H9 (cell line): ENCODE results near the gene MAPK12. TPM values are rescaled to one million over a fixed set of nuclear protein-coding genes. Genes with fewer than 3 reads are reported as not detected.

Experiments
- DNase-seq: peaks from one replicate; pipeline ENCODE4 v3.0.0-alpha.2; 2017
- H2AFZ ChIP-seq: one replicate; pipeline ENCODE4 v1.6.1; 2013; ENCODE audit warnings: mild to moderate bottlenecking, low read length, control low read depth, moderate library complexity
- H2AK5ac ChIP-seq: 2 replicates; pipeline ENCODE4 v1.6.1; 2013; ENCODE audit warnings: low read length, control low read depth, mixed read lengths; ENCODE audit not compliant: insufficient read length
- H2BK120ac ChIP-seq: one replicate; pipeline ENCODE4 v1.6.1; 2013; ENCODE audit warnings: low read depth, mild to moderate bottlenecking, low read length, control low read depth, inconsistent platforms; ENCODE audit not compliant: poor library complexity, severe bottlenecking
- H2BK12ac ChIP-seq: 2 replicates; pipeline ENCODE4 v1.6.1; 2013; ENCODE audit warnings: low read length, control low read depth, mixed read lengths, low read depth; ENCODE audit not compliant: insufficient read length
- H2BK15ac ChIP-seq: 2 replicates; pipeline ENCODE4 v1.6.1; 2013; ENCODE audit warnings: low read depth, low read length, control low read depth
- H2BK20ac ChIP-seq: one replicate; pipeline ENCODE4 v1.6.1; 2013; ENCODE audit warnings: low read depth, mild to moderate bottlenecking, low read length, control low read depth, inconsistent platforms; ENCODE audit not compliant: poor library complexity, severe bottlenecking
- H2BK5ac ChIP-seq: 2 replicates; pipeline ENCODE4 v1.6.1; 2013; ENCODE audit warnings: low read length, control low read depth, mixed read lengths; ENCODE audit not compliant: insufficient read length
- H3K14ac ChIP-seq: 2 replicates; pipeline ENCODE4 v1.6.1; 2013; ENCODE audit warnings: low read length, control low read depth; ENCODE audit not compliant: insufficient read depth
- H3K18ac ChIP-seq: 2 replicates; pipeline ENCODE4 v1.6.1; 2013; ENCODE audit warnings: low read depth, mild to moderate bottlenecking, mixed read lengths, low read length, control low read depth; ENCODE audit not compliant: insufficient read length
- H3K23ac ChIP-seq: 2 replicates; pipeline ENCODE4 v1.6.1; 2013; ENCODE audit warnings: low read length, control low read depth, mixed read lengths, low read depth; ENCODE audit not compliant: insufficient read length
- H3K23me2 ChIP-seq: 2 replicates; pipeline ENCODE4 v1.6.1; 2013; ENCODE audit warnings: low read depth, mild to moderate bottlenecking, mixed read lengths, low read length, control low read depth; ENCODE audit not compliant: insufficient read length, poor library complexity, severe bottlenecking
- H3K27ac ChIP-seq: 2 replicates; pipeline ENCODE4 v1.5.1; 2013; ENCODE audit warnings: low read length, control low read depth, mixed read lengths, low read depth; ENCODE audit not compliant: insufficient read length
- H3K27me3 ChIP-seq: 2 replicates; pipeline ENCODE4 v1.6.1; 2013; ENCODE audit warnings: low read length, control low read depth, inconsistent platforms; ENCODE audit not compliant: insufficient read depth
- H3K4ac ChIP-seq: 2 replicates; pipeline ENCODE4 v1.6.1; 2013; ENCODE audit warnings: low read depth, mild to moderate bottlenecking, control low read depth, inconsistent platforms, low read length, moderate library complexity
- H3K4me1 ChIP-seq: 2 replicates; pipeline ENCODE4 v1.6.1; 2013; ENCODE audit warnings: low read length, control low read depth, inconsistent platforms; ENCODE audit not compliant: insufficient read depth
- H3K4me2 ChIP-seq: 2 replicates; pipeline ENCODE4 v1.6.1; 2013; ENCODE audit warnings: low read length, control low read depth, mixed read lengths; ENCODE audit not compliant: insufficient read length, insufficient read depth
- H3K56ac ChIP-seq: 2 replicates; pipeline ENCODE4 v1.6.1; 2013; ENCODE audit warnings: low read depth, mild to moderate bottlenecking, mixed read lengths, low read length, control low read depth; ENCODE audit not compliant: insufficient read length
- H3K79me1 ChIP-seq: 2 replicates; pipeline ENCODE4 v1.6.1; 2013; ENCODE audit warnings: low read depth, mild to moderate bottlenecking, moderate library complexity, low read length, control low read depth, inconsistent platforms; ENCODE audit not compliant: insufficient read depth, poor library complexity, severe bottlenecking
- H3K79me2 ChIP-seq: 2 replicates; pipeline ENCODE4 v1.6.1; 2013; ENCODE audit warnings: low read length, control low read depth, inconsistent platforms; ENCODE audit not compliant: insufficient read depth
- H3K9ac ChIP-seq: 2 replicates; pipeline ENCODE4 v1.6.1; 2013; ENCODE audit warnings: low read length, control low read depth, mixed read lengths; ENCODE audit not compliant: insufficient read length; ENCODE audit errors: extremely low read depth
- H3K9me3 ChIP-seq: one replicate; pipeline ENCODE4 v1.6.1; 2013; ENCODE audit warnings: low read depth, low read length, inconsistent platforms; ENCODE audit not compliant: control insufficient read depth
- H3T11ph ChIP-seq: one replicate; pipeline ENCODE4 v1.6.1; 2013; ENCODE audit warnings: mild to moderate bottlenecking, low read length, control low read depth, inconsistent platforms
- H4K20me1 ChIP-seq: one replicate; pipeline ENCODE4 v1.6.1; 2013; ENCODE audit not compliant: control insufficient read depth, insufficient read length, insufficient read depth
- H4K5ac ChIP-seq: 2 replicates; pipeline ENCODE4 v1.6.1; 2013; ENCODE audit warnings: low read depth, mild to moderate bottlenecking, mixed read lengths, low read length, control low read depth; ENCODE audit not compliant: insufficient read length
- H4K8ac ChIP-seq: replicated peaks from 2 replicates; pipeline ENCODE4 v1.6.1; 2013; ENCODE audit warnings: low read length, control low read depth, mixed read lengths, low read depth; ENCODE audit not compliant: insufficient read length
- H4K91ac ChIP-seq: 2 replicates; pipeline ENCODE4 v1.6.1; 2013; ENCODE audit warnings: low read depth, mild to moderate bottlenecking, moderate library complexity, mixed read lengths, low read length, control low read depth; ENCODE audit not compliant: insufficient read length
- H3K27ac Mint-ChIP-seq, 3 experiments: 2 replicates in 2 of 3; 3 replicates in 1 of 3; pipeline ENCODE4 v1.8.0; 2020 to 2021; ENCODE audit warnings: mixed read lengths in 3 of 3, mild to moderate bottlenecking in 1 of 3, moderate library complexity in 1 of 3
- H3K27me3 Mint-ChIP-seq: 2 replicates; pipeline ENCODE4 v1.8.0; 2021; ENCODE audit warnings: low read depth, mild to moderate bottlenecking, moderate library complexity, mixed read lengths
- H3K36me3 Mint-ChIP-seq, 3 experiments: 2 replicates in 2 of 3; 3 replicates in 1 of 3; pipeline ENCODE4 v1.8.0; 2020 to 2021; ENCODE audit warnings: low read depth in 3 of 3, mixed read lengths in 3 of 3; ENCODE audit not compliant: insufficient read depth in 1 of 3
- H3K4me1 Mint-ChIP-seq, 2 experiments: 2 replicates each; pipeline ENCODE4 v1.8.0; 2020; ENCODE audit warnings: mixed read lengths in 2 of 2
- H3K4me3 Mint-ChIP-seq, 2 experiments: 2 replicates in 1 of 2; 3 replicates in 1 of 2; pipeline ENCODE4 v1.8.0; 2020 to 2021; ENCODE audit warnings: mild to moderate bottlenecking in 2 of 2, mixed read lengths in 2 of 2, moderate library complexity in 1 of 2
- H3K9me3 Mint-ChIP-seq, 2 experiments: 2 replicates in 1 of 2; 3 replicates in 1 of 2; pipeline ENCODE4 v1.8.0; 2020; ENCODE audit warnings: mild to moderate bottlenecking in 2 of 2, mixed read lengths in 2 of 2, moderate library complexity in 1 of 2
- CTCF ChIP-seq: fragments of 200-600 bp; sonication (generic); conservative IDR thresholded peaks from 3 replicates; pipeline ENCODE4 v1.8.0; 2021; ENCODE audit warnings: antibody characterized with exemption, mild to moderate bottlenecking
- WGBS: extraction: QIAGEN DNeasy Blood & Tissue Kit; methylation state at CpG from one replicate; pipeline ENCODE4 v1.1.7; 2013; ENCODE audit warnings: missing lambda C conversion rate, low lambda C conversion rate, mixed read lengths; ENCODE audit not compliant: insufficient read length; ENCODE audit errors: extremely low coverage; 5-methylcytosine and 5-hydroxymethylcytosine counted together
- total RNA-seq: library from RNA; stranded (reverse); gene quantifications from 2 replicates; pipeline ENCODE4 v1.2.1, GENCODE V29; 2021

Gene MAPK12
- total RNA-seq, 1 experiment from 2014 or later = 31.3 TPM

DNA sequence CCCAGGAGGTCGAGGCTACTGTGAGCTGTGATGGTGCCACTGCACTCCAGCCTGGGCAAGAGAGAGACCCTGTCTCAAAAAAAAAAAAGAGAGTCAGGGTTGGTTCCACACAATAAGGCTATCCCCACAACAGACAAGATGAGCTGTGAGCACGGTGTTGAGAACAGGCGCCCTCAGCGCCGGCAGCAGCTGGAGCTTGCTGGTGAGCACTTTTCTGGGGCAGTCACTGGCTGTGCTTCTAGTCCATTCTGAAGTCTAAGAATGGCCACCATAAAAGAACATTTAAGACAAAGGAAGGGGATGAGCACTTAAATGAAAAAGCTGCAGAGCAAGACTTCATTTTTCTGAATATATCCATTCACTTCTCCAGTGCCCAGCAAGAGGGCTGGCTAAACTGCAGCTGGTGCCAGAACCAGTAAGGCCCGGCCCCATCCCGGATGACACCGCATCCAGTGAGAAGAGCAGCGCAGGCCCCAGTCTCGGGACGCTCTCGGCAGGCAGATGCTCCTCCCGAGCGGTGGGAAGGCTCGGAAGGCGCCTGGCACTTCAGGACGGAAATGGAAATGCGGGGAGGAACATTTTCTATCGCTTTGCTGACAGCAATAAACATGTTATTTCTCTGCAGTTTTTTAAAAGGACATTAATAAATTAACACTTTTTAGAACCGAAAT lies 28.9 kb downstream of the MAPK12 start:
- H3K27ac Mint-ChIP-seq = peak overlapping the region in 1 of 3 experiments; percentile 53; a peak in 1 of 7 replicates

More for the DNA sequence above, 28.9 kb downstream of the MAPK12 start:
- H3K4me1 ChIP-seq = no peaks in the 10 kb centered on the region
- H2AK5ac ChIP-seq = no peak overlapping the region
- H2BK12ac ChIP-seq = no peak overlapping the region
- Mint-ChIP-seq H3K4me3 (no peak overlapping the region), H3K27me3 (no peaks in the 10 kb centered on the region), H3K36me3 (peaks cover 17 to 38% (median 26%) of the 10 kb centered on the region in 3 experiments; a peak in 6 of 7 replicates), H3K9me3 (peaks cover 8 to 10% of the 10 kb centered on the region in 2 experiments; a peak in 4 of 5 replicates), H3K4me1 (peaks cover 6 to 8% of the 10 kb centered on the region in 2 experiments)
- peaks cover 6% of the 10 kb centered on the region for H4K20me1 ChIP-seq
- no peak overlapping the region for H2BK20ac ChIP-seq
- no peak overlapping the region for H2BK120ac ChIP-seq
- no peak overlapping the region for H3K27ac ChIP-seq
- H3K4me2 ChIP-seq = no peak overlapping the region
- no CpG with 5 or more reads among the region's 20 CpGs for WGBS
- H3K23me2 ChIP-seq = no peaks in the 10 kb centered on the region
- H3T11ph ChIP-seq = no peak overlapping the region
- H3K9me3 ChIP-seq = no peaks in the 10 kb centered on the region
- no peak overlapping the region for H3K18ac ChIP-seq
- no peaks in the 10 kb centered on the region; the same call in 1 of the 2 replicates for H3K79me2 ChIP-seq
- no peak overlapping the region for H4K5ac ChIP-seq
- no peaks in the 10 kb centered on the region for H3K27me3 ChIP-seq
- H3K23ac ChIP-seq = no peak overlapping the region
- H3K56ac ChIP-seq = no peak overlapping the region
- H2BK5ac ChIP-seq = no peak overlapping the region
- H3K14ac ChIP-seq = no peak overlapping the region
- no peak overlapping the region for H2AFZ ChIP-seq
- H3K9ac ChIP-seq = no peak overlapping the region
- H4K91ac ChIP-seq = no peak overlapping the region
- no peak for TF ChIP-seq CTCF
- no peak overlapping the region for H3K4ac ChIP-seq
- no peak overlapping the region for H2BK15ac ChIP-seq
- no peak for DNase-seq
- H4K8ac ChIP-seq = no peak overlapping the region
- no peaks in the 10 kb centered on the region for H3K79me1 ChIP-seq
